Middle frontal gyrus (tissue), 1 donor: ENCODE data around the gene BRSK1.

Experiments used
- DNase-seq: peaks from one replicate; pipeline ENCODE4 v3.0.0-alpha.2; 2015; ENCODE audit warnings: low spot score; ENCODE audit errors: extremely low spot score

Gene BRSK1

DNA sequence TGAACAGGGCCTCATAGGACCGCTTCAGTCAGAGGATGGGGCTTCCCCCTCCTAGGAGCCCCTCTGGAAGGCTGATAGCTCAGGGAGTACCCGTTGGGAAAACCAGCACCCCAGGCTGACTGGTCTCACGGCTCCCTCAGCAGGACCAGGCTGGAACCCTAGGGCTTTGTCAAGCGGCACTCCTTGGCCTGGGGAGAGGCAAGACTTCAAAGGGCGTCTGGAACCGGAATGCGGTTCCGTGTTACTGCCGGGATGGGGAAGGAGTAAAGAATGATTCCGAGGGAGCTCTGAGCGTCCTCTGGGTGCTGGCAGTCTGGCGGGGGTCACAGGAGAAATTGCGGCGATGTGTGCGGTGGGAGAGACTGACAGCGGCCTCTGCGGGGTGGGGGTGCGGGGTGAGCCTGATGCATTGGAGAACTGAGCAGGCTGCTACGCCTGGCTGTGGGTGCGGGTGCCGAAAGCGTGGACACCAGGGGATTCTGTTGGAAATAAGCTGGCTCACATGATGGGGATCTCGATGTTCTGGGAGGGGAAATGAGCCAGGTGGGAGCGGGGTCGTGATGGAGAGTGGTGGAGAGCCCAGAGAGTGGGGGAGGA lies 68.8 kb downstream of the BRSK1 start:
- DNase-seq = no peak

DNA sequence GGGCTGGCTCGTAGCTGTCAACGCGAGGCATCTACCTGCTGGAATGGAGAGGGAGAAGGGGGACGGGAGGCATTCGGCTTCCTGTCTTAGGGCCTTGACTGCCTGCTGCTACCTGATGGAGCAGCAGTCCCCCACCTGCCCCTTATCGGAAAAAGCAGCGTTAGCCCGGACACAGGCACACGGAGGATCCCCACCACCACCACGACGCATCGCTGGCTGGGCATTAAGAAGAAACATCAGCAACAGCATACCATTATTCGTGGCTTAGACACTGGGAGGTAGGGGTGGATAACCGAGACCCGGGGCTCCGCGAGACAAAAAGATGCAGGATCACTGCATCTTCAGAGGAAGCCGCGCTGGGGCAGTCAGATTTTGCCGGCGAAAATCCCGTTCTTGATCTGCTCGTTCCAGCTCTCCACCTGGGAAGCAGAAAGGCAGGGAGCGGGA lies 69.6 kb downstream of the BRSK1 start:
- no peak for DNase-seq

DNA sequence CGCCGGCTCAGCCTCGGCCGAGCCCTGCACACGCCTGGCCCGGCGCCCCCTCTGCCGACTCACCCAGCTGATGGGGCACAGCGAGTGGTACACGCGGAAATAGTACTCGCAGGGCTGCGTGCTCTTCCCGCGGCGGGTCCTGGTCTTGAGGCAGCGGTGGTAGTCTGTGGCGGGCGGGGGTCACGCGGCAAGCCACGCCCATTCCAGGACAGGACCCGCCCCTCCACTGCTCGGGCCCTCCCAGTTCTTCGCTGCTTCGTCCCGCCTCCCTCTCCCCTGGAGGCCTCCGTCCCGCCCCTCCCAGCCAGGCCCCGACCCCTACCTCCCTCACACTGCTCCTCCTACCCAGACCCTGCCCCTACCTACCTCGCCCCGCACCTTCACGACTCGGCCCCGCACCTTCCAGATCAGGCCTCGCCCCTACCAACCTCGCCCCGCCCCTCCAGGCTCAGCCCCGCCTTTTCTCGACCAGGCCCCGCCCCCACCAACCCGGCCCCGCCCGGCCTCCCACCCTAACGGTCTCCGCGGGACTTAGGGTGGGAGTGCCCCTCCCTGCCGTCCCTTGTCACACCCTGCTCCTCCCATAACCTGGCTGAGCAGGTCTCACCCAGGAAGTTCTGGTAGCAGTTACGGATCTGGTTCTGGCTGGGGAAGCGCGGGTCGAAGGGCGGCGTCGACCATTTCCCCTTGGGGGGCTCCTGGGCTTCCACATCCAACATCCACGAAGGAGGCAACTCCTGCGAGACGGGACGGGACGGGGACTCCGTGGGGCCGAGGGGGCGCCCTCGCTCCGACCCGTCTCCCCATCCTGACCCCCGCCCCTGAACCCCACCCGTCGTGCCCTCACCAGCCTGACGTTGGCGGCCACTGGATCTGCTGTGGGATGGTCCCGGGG lies 70.3 kb downstream of the BRSK1 start:
- no peak for DNase-seq

DNA sequence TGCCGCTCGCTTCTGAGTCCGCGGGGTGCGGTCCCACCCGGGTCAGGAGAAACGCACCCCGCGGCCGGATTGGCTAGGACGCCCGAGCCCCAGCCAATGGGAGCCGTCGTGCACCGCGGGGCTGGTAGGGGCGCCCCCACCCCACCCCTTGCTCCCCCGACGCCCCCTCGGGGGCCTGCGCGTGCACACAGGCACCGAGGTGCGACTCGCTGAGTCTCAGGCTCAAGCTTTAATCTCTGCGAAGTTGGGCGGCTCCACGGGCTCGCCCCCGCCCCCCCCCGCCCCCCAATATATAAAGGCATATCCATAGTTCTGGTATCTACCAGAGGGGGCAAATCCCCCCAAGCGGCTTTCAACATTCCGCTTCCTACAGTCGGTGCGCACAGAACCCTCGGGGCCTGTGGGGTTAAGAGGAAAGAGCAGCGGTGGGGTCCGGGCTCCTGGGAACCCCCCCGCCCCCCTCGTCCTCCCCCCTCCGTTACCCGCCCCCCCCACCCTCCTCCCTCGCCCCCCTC lies 71.0 kb downstream of the BRSK1 start, which contains the start of gene COX6B2:
COX6B2 (minus strand) TSS at position 22 of the 515 bp plus-strand sequence. CDS start 198 bp downstream, outside the sequence.
- no peak for DNase-seq

DNA sequence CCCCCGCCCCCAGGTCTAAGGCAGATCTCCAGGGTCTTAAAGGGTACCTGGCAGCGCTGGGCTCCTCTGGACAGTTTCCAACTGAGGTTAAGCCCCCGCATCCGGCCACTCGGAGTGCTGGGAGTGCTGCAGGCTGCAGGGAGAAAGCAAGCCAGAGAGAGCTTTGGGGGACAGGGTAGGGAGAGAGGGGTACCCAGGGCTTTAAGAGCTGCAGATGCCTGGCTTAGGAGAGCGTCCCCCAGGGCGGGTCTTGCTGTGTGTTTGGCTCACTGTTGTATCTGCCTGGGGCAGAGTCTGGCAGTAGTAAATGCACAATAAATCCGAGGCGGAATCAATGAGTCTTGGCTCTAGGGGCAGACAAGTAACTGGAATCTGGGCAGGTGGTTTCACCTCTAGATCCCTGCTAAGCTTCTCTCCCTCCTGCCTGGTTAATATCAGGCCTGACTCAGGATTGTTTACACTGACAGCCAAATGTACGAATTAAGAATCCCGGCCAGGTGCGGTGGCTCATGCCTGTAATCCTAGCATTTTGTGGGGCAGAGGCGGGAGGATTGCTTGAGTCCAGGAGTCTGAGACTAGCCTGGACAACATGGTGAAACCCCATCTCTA lies 71.5 kb downstream of the BRSK1 start:
- DNase-seq = no peak

DNA sequence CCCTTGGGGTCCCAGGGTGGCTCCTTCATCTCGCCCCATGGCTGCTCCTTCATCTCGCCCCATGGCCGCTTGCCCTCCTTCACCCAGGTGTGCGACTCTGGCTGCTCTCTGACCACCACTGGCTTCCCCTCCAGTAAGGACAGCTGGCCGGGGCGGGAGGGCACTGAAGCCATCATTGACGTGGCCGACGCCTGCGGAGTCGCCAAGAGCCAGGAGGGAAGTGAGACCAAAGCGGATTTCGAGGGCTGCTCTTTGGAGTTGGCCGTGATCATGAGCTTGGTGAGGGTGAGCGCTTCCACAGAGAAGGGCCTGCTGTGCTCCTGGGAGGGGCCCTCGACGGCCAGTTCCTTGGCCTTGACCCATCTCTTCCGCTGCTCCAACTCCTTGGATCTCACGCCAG lies 74.7 kb downstream of the BRSK1 start:
- no peak for DNase-seq

DNA sequence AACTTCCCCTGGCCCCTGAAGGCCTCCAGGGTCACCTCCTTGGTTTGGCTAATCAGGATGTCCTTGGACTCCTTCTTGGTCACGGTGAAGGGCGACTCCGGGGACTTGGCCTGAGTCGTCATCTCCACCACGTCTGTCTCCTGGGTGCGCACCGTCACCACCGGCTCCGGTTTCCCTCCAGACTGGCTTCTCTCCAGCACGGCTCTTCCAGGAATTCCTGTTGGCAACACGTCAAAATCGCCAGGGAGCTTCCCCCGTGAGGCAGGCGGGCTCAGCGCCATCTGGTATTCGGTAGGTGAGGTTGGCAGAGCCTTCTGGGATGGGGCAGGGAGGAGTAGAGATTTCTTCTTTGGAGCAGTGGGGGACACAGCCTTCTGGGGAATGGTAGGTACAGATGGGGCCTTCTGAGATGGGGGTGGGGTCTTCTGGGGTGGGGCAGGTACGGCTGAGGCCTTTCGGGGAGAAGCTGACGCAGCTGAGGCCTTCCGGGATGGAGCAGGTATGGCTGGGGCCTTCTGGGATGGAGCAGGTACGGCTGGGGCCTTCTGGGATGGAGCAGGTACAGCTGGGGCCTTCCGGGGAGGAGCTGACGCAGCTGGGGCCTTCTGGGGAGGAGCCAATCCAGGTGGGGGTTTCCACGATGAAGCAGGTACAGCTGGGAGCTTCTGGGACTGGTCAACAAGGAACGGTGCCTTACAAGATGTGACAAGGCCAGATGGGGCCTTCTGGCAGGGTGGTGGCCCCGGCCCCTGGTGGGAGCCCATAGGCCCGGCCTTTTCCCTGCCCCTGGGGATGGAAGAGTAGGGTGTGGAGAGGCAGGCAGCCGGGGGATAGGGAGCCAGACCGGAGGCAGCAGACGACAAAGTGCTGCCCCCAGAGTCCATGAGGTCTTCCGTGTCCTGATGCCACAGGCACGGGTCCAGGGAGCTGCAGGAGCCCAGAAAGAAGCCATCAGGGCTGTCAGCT lies 75.4 kb downstream of the BRSK1 start:
- DNase-seq = no peak

DNA sequence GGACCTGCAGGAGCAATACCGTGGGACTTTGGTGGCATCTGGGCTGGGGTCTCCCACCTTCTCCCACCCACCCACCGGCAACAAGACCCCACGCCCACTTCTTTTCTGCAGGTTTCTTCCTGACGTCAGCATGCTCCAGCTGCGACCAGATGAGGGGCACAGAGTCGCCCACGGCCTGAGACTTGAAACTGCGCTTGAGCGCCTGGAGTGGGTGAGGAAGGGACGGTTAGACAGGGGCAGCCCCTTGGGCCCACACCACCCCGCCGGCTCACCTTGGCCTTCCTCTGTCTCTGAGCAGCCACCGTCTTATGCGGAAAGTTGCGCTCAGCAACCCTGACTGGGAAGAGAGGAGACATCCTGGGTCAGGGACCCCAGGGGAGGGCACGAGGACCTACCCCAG lies 77.1 kb downstream of the BRSK1 start:
- DNase-seq = no peak
